Measurements from ENCODE around the gene CTPS2. TPM values are rescaled to one million over a fixed set of nuclear protein-coding genes. Genes with fewer than 3 reads are reported as not detected.
"Not testable (repeated sequence)": the region's sequence is repeated elsewhere in the genome, so short reads cannot be mapped to it uniquely, and the experiment has no call there.

The CTPS2 gene
- polyA plus RNA-seq (2012; ENCODE audit: insufficient read depth, insufficient read length, low read depth) = 5.3 TPM

- no peaks in the 10 kb centered on the region for H3K9me3 ChIP-seq
- H3K27me3 ChIP-seq = no peaks in the 10 kb centered on the region
- peak; percentile 64 for DNase-seq
- H3K4me1 ChIP-seq = no peaks in the 10 kb centered on the region
- peak within 1 kb of the TSS; percentile 70 for H3K4me3 ChIP-seq (ENCODE audit: low read depth, low read length)
- no peak for TF ChIP-seq CTCF (IDR thresholded peaks at IDR 0.05; ENCODE audit: low read depth, low read length)
- no peaks in the 10 kb centered on the region for H3K36me3 ChIP-seq
Measured at GRCh38 chrX:16712548-16713155, at the start of gene CTPS2. Gene CTPS2, minus strand, starts transcription at chrX:16712669. Its CDS starts 9,767 bp downstream, at chrX:16702902.

- not testable (repeated sequence) for H3K36me3 ChIP-seq; H3K9me3 ChIP-seq; H3K4me1 ChIP-seq; H3K27me3 ChIP-seq; DNase-seq; H3K4me3 ChIP-seq (ENCODE audit: low read depth, low read length)
Measured at GRCh38 chrX:16761500-16761899, 49.0 kb upstream of the CTPS2 start.

GRCh38 chrX:16756724-16757123 lies 44.3 kb upstream of the CTPS2 start:
- H3K4me1 ChIP-seq = no peaks in the 10 kb centered on the region
- no peaks in the 10 kb centered on the region for H3K36me3 ChIP-seq
- H3K9me3 ChIP-seq = no peaks in the 10 kb centered on the region
- no peak for DNase-seq
- TF ChIP-seq CTCF (IDR thresholded peaks at IDR 0.05; ENCODE audit: low read depth, low read length) = no peak
- H3K27me3 ChIP-seq = no peaks in the 10 kb centered on the region
- no peak overlapping the region for H3K4me3 ChIP-seq (ENCODE audit: low read depth, low read length)

- H3K36me3 ChIP-seq = no peaks in the 10 kb centered on the region
- H3K9me3 ChIP-seq = no peaks in the 10 kb centered on the region
- no peaks in the 10 kb centered on the region for H3K4me1 ChIP-seq
- H3K27me3 ChIP-seq = no peaks in the 10 kb centered on the region
- TF ChIP-seq CTCF (IDR thresholded peaks at IDR 0.05; ENCODE audit: low read depth, low read length) = no peak
- no peak for DNase-seq
- H3K4me3 ChIP-seq (ENCODE audit: low read depth, low read length) = no peak overlapping the region
Measured at GRCh38 chrX:16754019-16754418, 41.5 kb upstream of the CTPS2 start.

GRCh38 chrX:16750136-16750535 lies 37.7 kb upstream of the CTPS2 start:
- Histone ChIP-seq H3K4me1 (no peaks in the 10 kb centered on the region), H3K36me3 (no peaks in the 10 kb centered on the region), H3K27me3 (no peaks in the 10 kb centered on the region), H3K9me3 (no peaks in the 10 kb centered on the region), H3K4me3 (ENCODE audit: low read depth, low read length) (no peak overlapping the region)
- no peak for TF ChIP-seq CTCF (IDR thresholded peaks at IDR 0.05; ENCODE audit: low read depth, low read length)
- no peak for DNase-seq

- Histone ChIP-seq H3K27me3 (no peaks in the 10 kb centered on the region), H3K36me3 (peaks cover 8% of the 10 kb centered on the region; the same call in 1 of the 2 replicates), H3K4me1 (no peaks in the 10 kb centered on the region), H3K9me3 (no peaks in the 10 kb centered on the region), H3K4me3 (ENCODE audit: low read depth, low read length) (no peak overlapping the region)
- TF ChIP-seq CTCF (IDR thresholded peaks at IDR 0.05; ENCODE audit: low read depth, low read length) = no peak
- no peak for DNase-seq
Measured at GRCh38 chrX:16748425-16748824, 36.0 kb upstream of the CTPS2 start.
